HG02943 (cell line): Measurements from ENCODE around the gene IKBKG.
"Not testable (repeated sequence)": the region's sequence is repeated elsewhere in the genome, so short reads cannot be mapped to it uniquely, and the experiment has no call there.

ENCODE experiments used
- ATAC-seq: cut with Tn5 transposase; IDR thresholded peaks from one replicate; pipeline ENCODE4 v1.9.1; 2021; ENCODE audit warnings: mild to moderate bottlenecking, low read depth, moderate library complexity; ENCODE audit not compliant: unreplicated experiment

IKBKG gene

DNA sequence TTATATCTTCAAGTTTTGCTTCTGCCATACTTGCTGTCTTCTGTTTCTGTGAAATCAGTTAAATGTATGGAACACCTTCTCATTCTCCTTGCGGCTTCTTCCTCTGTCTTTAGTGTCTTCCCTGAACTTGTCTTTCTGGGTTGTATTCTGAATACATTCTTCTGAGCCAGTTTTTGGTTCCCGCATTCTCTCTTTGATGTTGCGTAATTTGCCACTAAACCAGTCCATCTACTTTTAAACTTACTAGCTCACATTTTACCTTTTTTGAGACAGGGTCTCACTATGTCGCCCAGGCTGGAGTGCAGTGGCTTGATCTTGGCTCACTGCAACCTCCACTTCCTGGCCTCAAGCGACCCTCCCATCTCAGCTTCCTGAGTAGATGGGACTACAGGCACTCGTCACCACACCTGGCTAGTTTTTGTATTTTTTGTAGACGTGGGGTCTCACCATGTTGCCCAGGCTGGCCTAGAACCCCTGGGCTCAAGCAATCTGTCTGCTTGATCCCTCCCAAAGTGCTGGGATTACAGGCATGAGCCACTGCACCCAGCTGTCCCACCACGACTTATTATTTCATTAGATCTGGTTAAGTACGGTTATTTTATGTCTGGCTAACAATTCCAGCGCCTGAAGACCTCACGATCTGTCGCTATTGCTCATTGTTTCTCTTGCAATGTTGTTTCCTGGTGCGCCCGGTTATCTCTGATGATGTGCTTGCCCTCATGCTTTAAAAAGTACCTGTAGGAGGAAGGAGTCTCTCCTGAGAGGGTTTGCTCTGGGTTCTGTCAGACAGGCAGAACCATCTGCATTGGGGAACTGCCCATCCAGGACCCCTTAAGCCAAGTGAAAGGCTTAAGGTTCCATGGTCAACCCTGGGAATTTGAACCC, 21.6 kb upstream of the IKBKG start:
- no peak for ATAC-seq

- peak; percentile 70 for ATAC-seq
Observed at GRCh38 chrX:154526901-154527675, 20.3 kb upstream of the IKBKG start.

- no peak for ATAC-seq
Observed at GRCh38 chrX:154529206-154529612, 18.2 kb upstream of the IKBKG start.

GRCh38 chrX:154530286-154530685, 17.1 kb upstream of the IKBKG start:
- ATAC-seq = no peak

GRCh38 chrX:154531626-154532025, 15.8 kb upstream of the IKBKG start:
- no peak for ATAC-seq

DNA sequence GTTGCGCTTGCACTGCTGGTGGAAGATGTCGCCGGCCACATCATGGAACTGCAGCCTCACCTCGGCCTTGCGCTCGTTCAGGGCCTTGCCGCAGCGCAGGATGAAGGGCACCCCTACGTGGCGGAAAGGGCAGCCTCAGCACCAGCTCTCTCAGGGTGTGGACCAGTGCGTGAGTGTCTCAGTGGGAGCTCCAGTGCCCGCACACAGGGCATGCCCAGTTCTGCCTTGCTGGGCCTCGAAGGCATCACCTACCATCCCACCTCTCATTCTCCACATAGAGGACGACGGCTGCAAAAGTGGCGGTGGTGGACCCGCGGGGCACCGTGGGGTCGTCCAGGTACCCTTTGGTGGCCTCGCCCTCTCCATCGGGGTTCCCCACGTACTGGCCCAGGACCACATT, 14.7 kb upstream of the IKBKG start:
- ATAC-seq = no peak

DNA sequence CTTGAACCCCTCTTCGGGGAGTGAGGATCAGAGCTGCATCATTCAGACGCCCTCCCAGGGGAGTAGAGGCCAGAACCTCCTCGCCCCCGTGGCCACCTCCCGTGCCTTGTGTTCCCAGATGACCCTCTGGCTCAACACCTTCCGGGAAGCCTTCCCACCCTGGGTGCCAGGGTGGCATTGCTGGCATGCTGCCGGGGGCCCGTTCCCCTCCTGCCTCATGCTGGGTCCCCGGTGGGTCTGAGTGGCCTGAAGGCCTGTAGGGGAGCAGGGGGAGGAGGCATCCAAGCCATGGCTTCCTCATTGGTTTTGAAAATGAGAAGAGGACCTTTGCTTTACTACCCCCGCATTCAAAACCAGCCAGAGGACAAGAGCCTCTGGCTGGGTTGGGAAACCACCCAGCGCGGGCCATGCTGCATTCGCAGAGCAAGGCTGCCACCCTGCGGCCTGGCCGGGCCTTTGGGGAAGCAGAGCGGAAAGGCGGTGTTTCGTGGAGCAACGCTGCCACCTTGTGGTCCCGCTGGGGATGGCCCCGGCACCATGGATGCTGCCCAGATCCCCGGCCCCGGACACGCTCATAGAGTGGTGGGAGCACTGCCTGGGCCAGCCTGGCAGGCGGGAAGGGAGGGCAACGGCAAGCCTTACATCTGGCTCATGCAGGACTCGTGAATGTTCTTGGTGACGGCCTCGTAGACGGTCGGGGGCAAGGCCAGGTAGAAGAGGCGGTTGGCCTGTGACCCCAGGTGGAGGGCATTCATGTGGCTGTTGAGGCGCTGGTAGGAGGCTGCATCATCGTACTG, 12.7 kb upstream of the IKBKG start:
- ATAC-seq = peak; percentile 62

GRCh38 chrX:154535892-154536291, 11.5 kb upstream of the IKBKG start:
- ATAC-seq = no peak

GRCh38 chrX:154539077-154539476, 8.3 kb upstream of the IKBKG start:
- no peak for ATAC-seq

- not testable (repeated sequence) for ATAC-seq
Observed at GRCh38 chrX:154540365-154540764, 7.1 kb upstream of the IKBKG start.

- ATAC-seq = no peak
Observed at GRCh38 chrX:154540897-154541535, 6.4 kb upstream of the IKBKG start.

GRCh38 chrX:154541589-154541895, 5.9 kb upstream of the IKBKG start:
- no peak for ATAC-seq

DNA sequence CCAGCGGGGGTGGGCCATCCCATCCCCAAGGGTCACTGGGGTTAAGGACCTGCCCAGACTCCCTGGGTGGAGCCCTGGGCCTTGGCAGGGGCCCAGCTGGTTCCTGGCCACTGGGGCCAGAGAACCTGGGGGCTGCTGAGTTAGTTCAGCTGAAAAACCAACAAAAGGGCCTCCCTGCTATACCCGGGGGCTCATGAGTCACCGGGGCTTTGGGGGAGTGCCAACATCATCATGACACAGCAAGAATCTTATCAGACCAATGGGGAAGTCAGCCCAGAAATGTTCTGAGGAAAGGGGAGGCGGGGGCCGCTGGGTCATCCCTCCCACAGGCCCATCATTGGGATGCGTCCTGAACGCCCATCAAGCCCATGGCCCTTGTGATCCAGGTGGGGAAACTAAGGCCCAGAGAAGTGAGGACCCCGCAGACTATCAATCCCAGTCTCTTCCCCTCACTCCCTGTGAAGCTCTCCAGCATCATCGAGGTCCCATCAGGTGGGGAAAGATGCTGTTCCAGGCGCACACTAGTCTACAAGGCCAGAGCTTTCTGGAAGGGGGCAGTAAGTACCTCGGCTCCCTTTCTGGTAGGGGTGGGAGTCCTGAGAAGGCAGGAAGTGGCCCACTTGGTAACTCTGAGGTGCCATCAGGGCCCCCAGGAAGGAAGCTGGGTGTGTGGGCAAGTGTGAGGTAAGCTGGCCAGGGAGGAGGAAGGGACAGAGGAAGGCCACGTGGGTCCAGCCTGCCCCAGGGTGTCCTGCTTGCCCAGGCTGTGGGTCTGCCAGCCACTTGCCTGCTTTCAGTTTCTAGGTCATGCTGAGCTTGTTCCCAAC, 5.3 kb upstream of the IKBKG start:
- ATAC-seq = no peak

- no peak for ATAC-seq
Observed at GRCh38 chrX:154542723-154543424, 4.5 kb upstream of the IKBKG start.

- no peak for ATAC-seq
Observed at GRCh38 chrX:154545673-154546274, 1.6 kb upstream of the IKBKG start.

DNA sequence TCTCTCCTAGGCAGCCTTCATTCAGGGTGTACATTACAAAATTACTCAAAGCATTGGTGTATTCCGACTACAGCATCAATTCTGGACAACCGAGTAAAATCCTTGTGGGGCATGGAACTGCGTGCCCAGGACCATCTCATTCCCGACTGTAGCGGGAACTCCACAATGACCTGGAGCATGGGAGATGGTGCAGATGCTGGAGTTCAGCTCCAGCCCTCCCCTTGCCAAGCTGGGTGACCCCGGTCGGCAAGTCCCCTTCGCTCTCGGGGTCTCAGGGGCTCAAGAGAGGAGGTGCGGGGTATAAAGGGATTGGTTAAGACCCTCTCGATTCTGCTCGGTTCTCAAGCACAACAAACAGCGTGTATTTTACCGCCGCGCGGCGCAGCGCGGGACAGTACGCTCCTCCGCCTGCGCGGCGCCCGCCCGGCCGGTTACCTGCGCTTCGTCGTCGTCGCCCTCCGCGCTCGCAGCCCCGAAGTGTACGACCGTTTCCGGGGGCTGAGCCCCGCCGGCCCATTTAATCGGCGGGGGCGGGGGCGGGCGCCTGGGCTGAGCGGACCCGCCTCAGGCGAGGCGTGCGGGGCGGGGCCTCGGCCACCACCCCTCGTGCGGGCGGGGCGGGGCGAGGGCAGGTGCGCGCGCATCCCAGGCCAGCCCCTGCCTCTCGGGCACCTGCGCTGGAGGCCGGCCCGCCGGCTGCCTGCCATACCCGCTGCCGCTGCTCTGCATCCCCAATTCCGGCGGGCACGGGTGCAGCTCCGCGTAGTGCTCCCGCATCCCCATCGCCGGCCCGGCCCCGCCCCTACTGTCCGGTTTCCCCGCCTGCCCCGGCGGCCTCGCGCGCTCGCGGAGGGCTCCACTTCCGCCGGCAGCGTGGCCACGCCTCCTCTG, 821 bp upstream of the IKBKG start, which contains the start of gene G6PD:
TSS of gene G6PD (minus strand) at position 493 of the 891 bp plus-strand sequence. CDS start 691 bp downstream, outside the sequence.
- peak; percentile 39 for ATAC-seq

GRCh38 chrX:154548028-154548316, 552 bp downstream of the IKBKG start:
- ATAC-seq = no peak

DNA sequence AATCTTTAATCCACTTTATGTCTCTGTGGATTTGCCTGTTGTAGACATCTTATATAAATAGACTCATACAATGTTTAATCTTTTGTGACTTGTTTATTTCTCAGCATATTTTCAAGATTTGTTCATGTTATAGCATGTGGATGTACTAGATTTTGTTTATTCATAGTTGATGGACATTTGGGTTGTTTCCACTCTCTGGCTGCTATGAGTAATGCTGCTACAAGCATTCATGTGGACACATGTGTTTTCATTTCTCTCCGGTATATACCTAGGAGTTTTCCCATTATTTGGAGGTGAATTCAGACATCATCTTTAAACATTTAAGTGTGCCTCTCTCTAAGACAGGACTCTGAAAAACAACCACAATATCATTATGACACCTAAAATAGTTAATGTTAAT, 2.3 kb downstream of the IKBKG start:
- no peak for ATAC-seq
